Neural cell (in vitro differentiated cells): ENCODE data around the gene SDK1. TPM values are rescaled to one million over a fixed set of nuclear protein-coding genes. Genes with fewer than 3 reads are reported as not detected.

Experiments used
- H2AFZ ChIP-seq: fragments of 200-600, 300-800 bp; sonication (generic), shearing (Covaris generic); 2 replicates; pipeline ENCODE4 v1.6.0; 2014; ENCODE audit warnings: low read depth, mild to moderate bottlenecking, antibody characterized with exemption, low read length, moderate library complexity
- H3F3A ChIP-seq: fragments of 200-600 bp; shearing (Covaris generic); 2 replicates; pipeline ENCODE4 v1.6.1; 2016; ENCODE audit warnings: mild to moderate bottlenecking, moderate library complexity, mixed read lengths, antibody characterized with exemption, low read length; ENCODE audit not compliant: insufficient read depth, poor library complexity, severe bottlenecking
- H3K27ac ChIP-seq: fragments of 200-600, 300-800 bp; sonication (generic), shearing (Covaris generic); 2 replicates; pipeline ENCODE4 v1.5.1; 2014; ENCODE audit warnings: mild to moderate bottlenecking, low read length, moderate library complexity
- H3K27me3 ChIP-seq: fragments of 300-800, 200-600 bp; sonication (generic), shearing (Covaris generic); 2 replicates; pipeline ENCODE4 v1.6.0; 2014; ENCODE audit warnings: mild to moderate bottlenecking, low read depth, low read length, moderate library complexity; ENCODE audit not compliant: insufficient read depth
- H3K36me3 ChIP-seq: fragments of 300-800, 200-600 bp; sonication (generic), shearing (Covaris generic); 2 replicates; pipeline ENCODE4 v1.5.1; 2014; ENCODE audit warnings: mild to moderate bottlenecking, antibody characterized with exemption, low read length, moderate library complexity; ENCODE audit not compliant: insufficient read depth
- H3K4me2 ChIP-seq: fragments of 300-800, 200-600 bp; sonication (generic), shearing (Covaris generic); 2 replicates; pipeline ENCODE4 v1.6.0; 2014; ENCODE audit warnings: mild to moderate bottlenecking, low read length
- H3K4me3 ChIP-seq: fragments of 300-800, 200-600 bp; sonication (generic), shearing (Covaris generic); 2 replicates; pipeline ENCODE4 v1.5.1; 2014; ENCODE audit warnings: mild to moderate bottlenecking, low read length, moderate library complexity
- H3K79me2 ChIP-seq: fragments of 200-600 bp; shearing (Covaris generic); replicated peaks from 2 replicates; pipeline ENCODE4 v1.6.0; 2014; ENCODE audit warnings: mild to moderate bottlenecking, low read length, moderate library complexity; ENCODE audit not compliant: insufficient read depth
- H3K9ac ChIP-seq: fragments of 300-800, 200-600 bp; sonication (generic), shearing (Covaris generic); 2 replicates; pipeline ENCODE4 v1.6.1; 2016; ENCODE audit warnings: mild to moderate bottlenecking, low read length, mixed read lengths
- H3K9me2 ChIP-seq: fragments of 200-600 bp; shearing (Covaris generic); 2 replicates; pipeline ENCODE4 v1.6.1; 2016; ENCODE audit warnings: mild to moderate bottlenecking, low read length, mixed read lengths; ENCODE audit not compliant: insufficient read depth
- H3K9me3 ChIP-seq: fragments of 200-600, 300-800 bp; sonication (generic), shearing (Covaris generic); 2 replicates; pipeline ENCODE4 v1.6.1; 2016; ENCODE audit warnings: mild to moderate bottlenecking, mixed run types, low read length, moderate library complexity, mixed read lengths
- H4K20me1 ChIP-seq: fragments of 200-600 bp; shearing (Covaris generic); 2 replicates; pipeline ENCODE4 v1.6.1; 2016; ENCODE audit warnings: mild to moderate bottlenecking, mixed run types; ENCODE audit not compliant: insufficient read depth
- EP300 ChIP-seq: fragments of 450-650 bp; conservative IDR thresholded peaks from 2 replicates; pipeline ENCODE4 v1.6.1; 2014; ENCODE audit warnings: antibody characterized with exemption, mild to moderate bottlenecking, moderate library complexity; ENCODE audit not compliant: poor library complexity, severe bottlenecking
- EZH2 ChIP-seq: fragments of 200-600, 300-800 bp; shearing (Covaris generic), sonication (generic); IDR thresholded peaks from 2 replicates; pipeline ENCODE4 v1.6.1; 2014; ENCODE audit warnings: antibody characterized with exemption, low read length, borderline replicate concordance, mild to moderate bottlenecking; ENCODE audit not compliant: insufficient read depth, poor library complexity, severe bottlenecking
- MXI1 ChIP-seq: fragments of 450-650 bp; conservative IDR thresholded peaks from 2 replicates; pipeline ENCODE4 v1.6.1; 2014; ENCODE audit warnings: antibody characterized with exemption, mild to moderate bottlenecking; ENCODE audit not compliant: poor library complexity, severe bottlenecking
- POLR2AphosphoS5 ChIP-seq: IDR thresholded peaks from 2 replicates; pipeline ENCODE4 v1.6.1; 2012
- RAD21 ChIP-seq: fragments of 450-650 bp; conservative IDR thresholded peaks from 2 replicates; pipeline ENCODE4 v1.6.1; 2014; ENCODE audit warnings: antibody characterized with exemption, mild to moderate bottlenecking, moderate library complexity
- SMC3 ChIP-seq: fragments of 450-650 bp; conservative IDR thresholded peaks from 2 replicates; pipeline ENCODE4 v1.6.1; 2014; ENCODE audit warnings: antibody characterized with exemption, mild to moderate bottlenecking, moderate library complexity; ENCODE audit not compliant: poor library complexity
- TAF1 ChIP-seq: IDR thresholded peaks from 2 replicates; pipeline ENCODE4 v1.6.1; 2012; ENCODE audit warnings: low read depth
- polyA plus RNA-seq: library from polyadenylated mRNA; depleted of rRNA; stranded (reverse); fragments of >200 nt; gene quantifications from 2 replicates; pipeline ENCODE4 v1.2.3, GENCODE V29; 2014
- TF ChIP-seq, protein P1 (sequence below): fragments of 450-650 bp; IDR thresholded peaks from 2 replicates; pipeline ENCODE4 v1.5.1; 2014; ENCODE audit warnings: antibody characterized with exemption, mild to moderate bottlenecking, moderate library complexity; ENCODE audit not compliant: poor library complexity, severe bottlenecking
- TF ChIP-seq, protein P2 (sequence below): IDR thresholded peaks from 2 replicates; pipeline ENCODE4 v1.6.1; 2012; ENCODE audit warnings: borderline replicate concordance

SDK1 gene
- polyA plus RNA-seq, 1 donor from 2014 or later: 2.7 TPM

GRCh38 chr7:3949242-3949640, 648.2 kb downstream of the SDK1 start:
- Histone ChIP-seq H3K79me2 (no peaks in the 10 kb centered on the region), H3F3A (no peaks in the 10 kb centered on the region), H3K9me3 (no peaks in the 10 kb centered on the region), H3K9ac (no peak overlapping the region), H3K4me3 (no peak overlapping the region), H3K36me3 (no peaks in the 10 kb centered on the region), H3K27me3 (no peaks in the 10 kb centered on the region), H3K27ac (no peak overlapping the region), H3K4me2 (no peak overlapping the region), H4K20me1 (no peaks in the 10 kb centered on the region), H3K9me2 (no peaks in the 10 kb centered on the region), H2AFZ (no peak overlapping the region)
- TF ChIP-seq EP300 (no peak), SMC3 (no peak), RAD21 (no peak), TAF1 (no peak), MXI1 (no peak), EZH2 (no peak), POLR2AphosphoS5 (no peak)
- TF ChIP-seq, protein P1, sequence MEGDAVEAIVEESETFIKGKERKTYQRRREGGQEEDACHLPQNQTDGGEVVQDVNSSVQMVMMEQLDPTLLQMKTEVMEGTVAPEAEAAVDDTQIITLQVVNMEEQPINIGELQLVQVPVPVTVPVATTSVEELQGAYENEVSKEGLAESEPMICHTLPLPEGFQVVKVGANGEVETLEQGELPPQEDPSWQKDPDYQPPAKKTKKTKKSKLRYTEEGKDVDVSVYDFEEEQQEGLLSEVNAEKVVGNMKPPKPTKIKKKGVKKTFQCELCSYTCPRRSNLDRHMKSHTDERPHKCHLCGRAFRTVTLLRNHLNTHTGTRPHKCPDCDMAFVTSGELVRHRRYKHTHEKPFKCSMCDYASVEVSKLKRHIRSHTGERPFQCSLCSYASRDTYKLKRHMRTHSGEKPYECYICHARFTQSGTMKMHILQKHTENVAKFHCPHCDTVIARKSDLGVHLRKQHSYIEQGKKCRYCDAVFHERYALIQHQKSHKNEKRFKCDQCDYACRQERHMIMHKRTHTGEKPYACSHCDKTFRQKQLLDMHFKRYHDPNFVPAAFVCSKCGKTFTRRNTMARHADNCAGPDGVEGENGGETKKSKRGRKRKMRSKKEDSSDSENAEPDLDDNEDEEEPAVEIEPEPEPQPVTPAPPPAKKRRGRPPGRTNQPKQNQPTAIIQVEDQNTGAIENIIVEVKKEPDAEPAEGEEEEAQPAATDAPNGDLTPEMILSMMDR: no peak
- TF ChIP-seq, protein P2, sequence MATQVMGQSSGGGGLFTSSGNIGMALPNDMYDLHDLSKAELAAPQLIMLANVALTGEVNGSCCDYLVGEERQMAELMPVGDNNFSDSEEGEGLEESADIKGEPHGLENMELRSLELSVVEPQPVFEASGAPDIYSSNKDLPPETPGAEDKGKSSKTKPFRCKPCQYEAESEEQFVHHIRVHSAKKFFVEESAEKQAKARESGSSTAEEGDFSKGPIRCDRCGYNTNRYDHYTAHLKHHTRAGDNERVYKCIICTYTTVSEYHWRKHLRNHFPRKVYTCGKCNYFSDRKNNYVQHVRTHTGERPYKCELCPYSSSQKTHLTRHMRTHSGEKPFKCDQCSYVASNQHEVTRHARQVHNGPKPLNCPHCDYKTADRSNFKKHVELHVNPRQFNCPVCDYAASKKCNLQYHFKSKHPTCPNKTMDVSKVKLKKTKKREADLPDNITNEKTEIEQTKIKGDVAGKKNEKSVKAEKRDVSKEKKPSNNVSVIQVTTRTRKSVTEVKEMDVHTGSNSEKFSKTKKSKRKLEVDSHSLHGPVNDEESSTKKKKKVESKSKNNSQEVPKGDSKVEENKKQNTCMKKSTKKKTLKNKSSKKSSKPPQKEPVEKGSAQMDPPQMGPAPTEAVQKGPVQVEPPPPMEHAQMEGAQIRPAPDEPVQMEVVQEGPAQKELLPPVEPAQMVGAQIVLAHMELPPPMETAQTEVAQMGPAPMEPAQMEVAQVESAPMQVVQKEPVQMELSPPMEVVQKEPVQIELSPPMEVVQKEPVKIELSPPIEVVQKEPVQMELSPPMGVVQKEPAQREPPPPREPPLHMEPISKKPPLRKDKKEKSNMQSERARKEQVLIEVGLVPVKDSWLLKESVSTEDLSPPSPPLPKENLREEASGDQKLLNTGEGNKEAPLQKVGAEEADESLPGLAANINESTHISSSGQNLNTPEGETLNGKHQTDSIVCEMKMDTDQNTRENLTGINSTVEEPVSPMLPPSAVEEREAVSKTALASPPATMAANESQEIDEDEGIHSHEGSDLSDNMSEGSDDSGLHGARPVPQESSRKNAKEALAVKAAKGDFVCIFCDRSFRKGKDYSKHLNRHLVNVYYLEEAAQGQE: no peak

DNA sequence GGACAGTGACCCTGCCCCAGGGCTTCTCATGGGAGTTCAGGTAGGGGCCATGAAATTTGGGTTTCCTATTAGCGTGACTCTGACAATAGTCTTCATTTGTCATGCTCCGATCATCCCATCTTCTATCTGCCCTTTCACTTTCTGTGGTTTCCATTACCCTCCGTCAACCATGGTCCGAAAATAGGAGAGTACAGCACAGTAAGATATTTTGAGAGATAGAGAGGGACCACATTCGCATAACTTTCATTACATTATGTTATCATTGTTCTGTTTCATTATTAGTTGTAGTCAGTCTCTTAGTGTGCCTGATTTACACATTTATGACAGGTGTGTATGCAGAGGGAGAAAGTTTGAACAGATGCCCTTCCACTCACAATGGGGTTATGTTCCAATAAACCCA, 649.2 kb downstream of the SDK1 start:
- Histone ChIP-seq H3K4me3 (no peak overlapping the region), H4K20me1 (no peaks in the 10 kb centered on the region), H3K9me3 (no peaks in the 10 kb centered on the region), H3K79me2 (no peaks in the 10 kb centered on the region), H3F3A (no peaks in the 10 kb centered on the region), H3K27ac (no peak overlapping the region), H3K9me2 (no peaks in the 10 kb centered on the region), H3K36me3 (no peaks in the 10 kb centered on the region), H3K4me2 (no peak overlapping the region), H2AFZ (no peak overlapping the region), H3K9ac (no peak overlapping the region), H3K27me3 (no peaks in the 10 kb centered on the region)
- no peak for TF ChIP-seq MXI1
